Effector memory CD4-positive, alpha-beta T cell (primary cell): ENCODE measurements around the gene MAP3K8.
"Not testable (repeated sequence)": the region's sequence is repeated elsewhere in the genome, so short reads cannot be mapped to it uniquely, and the experiment has no call there.

Source experiments
- DNase-seq, 3 donors: peaks; one replicate each; pipeline ENCODE4 v3.0.0-alpha.2; 2020
- H3K27ac ChIP-seq: 2 replicates; pipeline ENCODE4 v1.7.0; 2013; ENCODE audit warnings: mild to moderate bottlenecking, low read length, moderate library complexity; ENCODE audit not compliant: insufficient read depth, poor library complexity, severe bottlenecking
- H3K27me3 ChIP-seq: replicated peaks from 2 replicates; pipeline ENCODE4 v1.7.0; 2013; ENCODE audit warnings: mild to moderate bottlenecking, low read length; ENCODE audit not compliant: insufficient read depth, control insufficient read depth, poor library complexity, severe bottlenecking
- H3K36me3 ChIP-seq: 2 replicates; pipeline ENCODE4 v1.7.0; 2013; ENCODE audit warnings: mild to moderate bottlenecking, low read length, moderate library complexity; ENCODE audit not compliant: control insufficient read depth, insufficient read depth
- H3K4me1 ChIP-seq: 2 replicates; pipeline ENCODE4 v1.7.0; 2013; ENCODE audit warnings: low read length, mild to moderate bottlenecking; ENCODE audit not compliant: control insufficient read depth, insufficient read depth, poor library complexity, severe bottlenecking
- H3K4me3 ChIP-seq: 2 replicates; pipeline ENCODE4 v1.7.0; 2013; ENCODE audit warnings: low read length, low read depth, mild to moderate bottlenecking; ENCODE audit not compliant: insufficient read depth, poor library complexity, severe bottlenecking
- H3K9me3 ChIP-seq: 2 replicates; pipeline ENCODE4 v1.7.0; 2013; ENCODE audit warnings: mild to moderate bottlenecking, low read length, moderate library complexity; ENCODE audit not compliant: control insufficient read depth

The MAP3K8 gene

DNA sequence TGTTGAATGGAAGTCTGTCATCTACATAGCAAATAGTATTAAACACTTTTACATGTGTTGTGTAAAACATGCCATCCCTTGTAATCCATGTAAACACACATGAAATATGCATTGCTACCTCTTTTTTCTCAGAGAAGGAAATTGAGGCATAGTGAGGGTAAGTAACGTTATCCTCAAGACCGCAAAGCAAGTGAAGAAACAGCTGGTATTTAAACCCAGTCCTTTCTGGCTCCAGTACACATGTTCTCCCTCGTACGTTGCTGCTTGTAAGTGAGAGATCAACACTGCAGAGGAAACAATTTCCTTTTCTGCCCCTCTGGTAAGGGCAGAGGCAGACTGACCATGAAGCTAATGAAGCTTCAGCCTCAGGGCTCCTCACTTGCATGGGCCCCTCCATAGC lies 28.5 kb downstream of the MAP3K8 start:
- H3K27ac ChIP-seq, result no peak overlapping the region
- no peaks in the 10 kb centered on the region for H3K4me1 ChIP-seq
- H3K27me3 ChIP-seq, result no peaks in the 10 kb centered on the region
- no peak for DNase-seq
- no peaks in the 10 kb centered on the region for H3K36me3 ChIP-seq
- H3K4me3 ChIP-seq, result no peak overlapping the region
- H3K9me3 ChIP-seq, result no peaks in the 10 kb centered on the region

DNA sequence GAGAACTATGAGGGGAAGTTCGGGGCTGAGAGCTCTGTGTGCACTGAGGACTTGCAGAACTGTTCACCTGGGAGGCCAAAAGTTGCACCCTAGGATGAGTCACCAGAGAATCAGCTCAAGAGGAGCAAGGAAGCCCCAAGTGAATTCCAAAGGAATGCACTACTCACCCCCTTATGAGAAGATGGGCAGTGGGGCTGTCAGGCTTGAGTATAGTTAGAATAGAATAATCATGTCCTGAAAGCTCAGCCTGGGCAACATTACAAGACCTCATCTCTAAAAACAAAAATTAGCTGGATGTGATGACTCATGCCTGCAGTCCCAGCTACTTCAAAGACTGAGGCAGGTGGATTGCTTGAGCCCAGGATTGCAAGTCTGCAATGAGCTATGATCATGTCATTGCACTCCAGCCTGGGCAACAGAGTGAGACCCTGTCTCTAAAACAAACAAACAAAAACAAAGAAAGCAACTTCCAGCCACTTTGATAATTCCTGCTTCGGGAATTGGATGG lies 30.0 kb downstream of the MAP3K8 start:
- H3K36me3 ChIP-seq, result no peaks in the 10 kb centered on the region
- DNase-seq, result no peak
- no peaks in the 10 kb centered on the region for H3K27me3 ChIP-seq
- H3K4me3 ChIP-seq, result no peak overlapping the region
- no peak overlapping the region for H3K27ac ChIP-seq
- no peaks in the 10 kb centered on the region for H3K4me1 ChIP-seq
- no peaks in the 10 kb centered on the region for H3K9me3 ChIP-seq

GRCh38 chr10:30464675-30465074 lies 30.7 kb downstream of the MAP3K8 start:
- Histone ChIP-seq H3K27ac (no peak overlapping the region), H3K9me3 (no peaks in the 10 kb centered on the region), H3K36me3 (no peaks in the 10 kb centered on the region), H3K4me3 (no peak overlapping the region), H3K4me1 (no peaks in the 10 kb centered on the region), H3K27me3 (no peaks in the 10 kb centered on the region)
- no peak for DNase-seq

- H3K36me3 ChIP-seq, result no peaks in the 10 kb centered on the region
- H3K4me1 ChIP-seq, result no peaks in the 10 kb centered on the region
- no peak for DNase-seq
- no peaks in the 10 kb centered on the region for H3K9me3 ChIP-seq
- H3K27me3 ChIP-seq, result no peaks in the 10 kb centered on the region
- no peak overlapping the region for H3K27ac ChIP-seq
- no peak overlapping the region for H3K4me3 ChIP-seq
These were observed 32.5 kb downstream of the MAP3K8 start for GRCh38 chr10:30466445-30466844.

- Histone ChIP-seq H3K4me3 (no peak overlapping the region), H3K4me1 (no peaks in the 10 kb centered on the region), H3K27ac (no peak overlapping the region), H3K36me3 (no peaks in the 10 kb centered on the region), H3K27me3 (no peaks in the 10 kb centered on the region), H3K9me3 (no peaks in the 10 kb centered on the region)
- no peak for DNase-seq
These were observed 33.8 kb downstream of the MAP3K8 start for GRCh38 chr10:30467651-30468338.

- Histone ChIP-seq H3K27me3 (no peaks in the 10 kb centered on the region), H3K36me3 (no peaks in the 10 kb centered on the region), H3K9me3 (no peaks in the 10 kb centered on the region), H3K27ac (no peak overlapping the region), H3K4me1 (no peaks in the 10 kb centered on the region), H3K4me3 (no peak overlapping the region)
- DNase-seq, result no peak
These were observed 38.6 kb downstream of the MAP3K8 start for GRCh38 chr10:30472414-30473155.

DNA sequence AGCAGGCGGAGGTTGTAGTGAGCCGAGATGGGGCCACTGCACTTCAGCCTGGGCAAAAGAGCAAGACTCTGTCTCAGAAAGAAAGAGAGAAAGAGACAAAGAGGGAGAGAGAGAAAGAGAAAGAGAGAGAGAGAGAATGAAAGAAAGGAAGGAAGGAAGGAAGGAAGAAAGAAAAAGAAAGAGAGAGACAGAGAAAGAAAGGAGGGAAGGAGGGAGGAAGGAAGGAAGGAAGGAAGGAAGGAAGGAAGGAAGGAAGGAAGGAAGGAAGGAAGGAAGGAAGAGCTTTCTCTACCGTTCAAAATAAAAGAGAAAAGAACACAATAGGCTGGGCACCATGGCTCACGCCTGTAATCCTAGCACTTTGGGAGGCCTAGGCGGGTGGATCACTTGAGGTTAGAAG lies 41.5 kb downstream of the MAP3K8 start:
- not testable (repeated sequence) for DNase-seq, H3K4me3 ChIP-seq, H3K27ac ChIP-seq, H3K36me3 ChIP-seq, H3K27me3 ChIP-seq, H3K4me1 ChIP-seq, H3K9me3 ChIP-seq

DNA sequence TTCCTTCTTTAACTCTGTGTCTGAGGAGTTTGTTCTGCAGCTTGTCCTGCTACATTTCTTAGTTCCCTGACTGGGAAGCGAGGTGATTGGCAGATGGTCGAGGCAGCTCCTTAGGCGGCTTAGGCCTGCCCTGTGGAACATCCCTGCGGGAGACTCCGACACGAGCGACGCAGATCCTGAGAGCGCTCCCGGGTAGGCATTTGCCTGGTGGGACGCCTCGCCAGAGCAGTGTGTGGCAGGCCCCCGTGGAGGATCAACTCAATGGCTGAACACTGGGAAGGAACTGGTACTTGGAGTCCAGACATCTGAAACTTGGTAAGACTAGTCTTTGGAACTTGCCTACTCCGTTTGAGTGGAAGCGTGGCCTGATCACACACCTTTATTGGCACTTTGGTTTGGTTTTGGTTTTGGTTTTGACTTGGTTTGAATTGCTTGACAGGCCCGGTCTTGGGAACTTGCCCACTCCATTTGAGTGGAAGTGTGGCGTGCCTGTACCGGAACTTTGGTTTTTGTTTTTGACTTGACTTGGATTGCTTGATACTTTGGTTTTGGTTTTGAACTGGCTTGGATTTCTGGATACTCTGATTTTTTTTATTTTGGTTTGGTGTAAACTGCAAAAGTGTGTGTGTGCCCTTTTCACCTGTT lies 42.6 kb downstream of the MAP3K8 start:
- no peaks in the 10 kb centered on the region for H3K27me3 ChIP-seq
- H3K4me1 ChIP-seq, result no peaks in the 10 kb centered on the region
- no peak overlapping the region for H3K27ac ChIP-seq
- H3K36me3 ChIP-seq, result no peaks in the 10 kb centered on the region
- no peaks in the 10 kb centered on the region for H3K9me3 ChIP-seq
- no peak for DNase-seq
- H3K4me3 ChIP-seq, result no peak overlapping the region

GRCh38 chr10:30479513-30479912 lies 45.5 kb downstream of the MAP3K8 start:
- H3K9me3 ChIP-seq, H3K4me3 ChIP-seq, H3K27me3 ChIP-seq, DNase-seq, H3K27ac ChIP-seq, H3K36me3 ChIP-seq, H3K4me1 ChIP-seq: not testable (repeated sequence)

DNA sequence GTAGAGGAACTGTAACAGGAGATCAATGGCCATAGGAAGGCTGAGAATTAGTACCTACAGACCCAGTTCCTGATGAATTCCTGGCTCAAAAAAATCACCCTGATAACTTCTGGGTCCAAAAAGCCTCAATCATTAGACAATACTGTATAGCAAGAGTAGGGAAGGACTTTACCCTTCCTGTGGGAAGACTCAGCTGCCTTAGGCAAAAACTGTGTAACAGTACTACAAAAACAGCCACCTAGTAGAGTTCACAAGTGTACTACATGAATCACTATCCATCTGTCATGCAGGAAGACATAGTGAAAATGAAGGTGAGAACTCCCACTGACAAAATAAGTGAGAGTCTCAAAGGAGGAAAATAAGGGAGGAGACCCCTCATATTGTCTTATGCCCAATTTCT lies 47.6 kb downstream of the MAP3K8 start:
- Histone ChIP-seq H3K9me3 (no peaks in the 10 kb centered on the region), H3K27ac (no peak overlapping the region), H3K4me1 (no peaks in the 10 kb centered on the region), H3K27me3 (no peaks in the 10 kb centered on the region), H3K36me3 (no peaks in the 10 kb centered on the region), H3K4me3 (no peak overlapping the region)
- no peak for DNase-seq
